ENCODE measurements around the gene PWWP2B. TPM values are rescaled to one million over a fixed set of nuclear protein-coding genes. Genes with fewer than 3 reads are reported as not detected.

Gene PWWP2B
- total and polyA plus RNA-seq, 9 of the 15 experiments (the other 6 are each of a cell fraction or from before 2014, with no cell fraction given) = 0.07 to 9.2 (median 1.6) TPM; not detected in 1

- intact Hi-C loops (cut with micrococcal nuclease) = no loop called here
- ATAC-seq = no peak
- no peak overlapping the region for H3K4me3 ChIP-seq
- H3K9me1 ChIP-seq (ENCODE audit: control insufficient read depth, insufficient read depth, low read length) = no peaks in the 10 kb centered on the region
- H3K4me2 ChIP-seq (ENCODE audit: insufficient read depth, low read length) = no peak overlapping the region
- no peaks in the 10 kb centered on the region for H3K27me3 ChIP-seq (ENCODE audit: control insufficient read depth in 2 of 2, insufficient read depth in 2 of 2, low read length in 2 of 2)
- no peak overlapping the region for H3K27ac ChIP-seq (ENCODE audit: extremely low read depth, low read depth, low read length)
- 69% methylated on average over 4 of the region's 9 CpGs for WGBS (ENCODE audit: insufficient coverage, low coverage, missing lambda C conversion rate)
- H4K20me1 ChIP-seq (replicated peaks; ENCODE audit: control insufficient read depth, insufficient read depth, low read length) = no peaks in the 10 kb centered on the region
- no peak overlapping the region; a peak in 1 of 4 replicates for H3K9ac ChIP-seq (ENCODE audit: insufficient read depth in 1 of 2, low read depth in 2 of 2, low read length in 2 of 2)
- peaks cover 18 to 43% of the 10 kb centered on the region in 2 experiments for H3K4me1 ChIP-seq (replicated peaks in 1 of 2; ENCODE audit: control insufficient read depth in 2 of 2, insufficient read depth in 2 of 2, low read length in 2 of 2)
- no peaks in the 10 kb centered on the region for H3K9me3 ChIP-seq (replicated peaks; ENCODE audit: control insufficient read depth, insufficient read depth, low read depth, low read length)
- in situ Hi-C loops (cut with MboI) = no loop called here
- no peak for FAIRE-seq
- no peak for DNase-seq (ENCODE audit: extremely low read depth in 1 of 4, low spot score in 3 of 4)
- no TSS peak for BruUV-seq (replicated peaks)
- no peaks in the 10 kb centered on the region; the same call in 2 of the 3 replicates for H3K79me2 ChIP-seq (ENCODE audit: control insufficient read depth, insufficient read depth, low read length)
- no peaks in the 10 kb centered on the region for H3K36me3 ChIP-seq (ENCODE audit: control insufficient read depth, insufficient read depth, low read length)
- POLR2A ChIA-PET = no interaction called here
- CTCF ChIA-PET (ENCODE audit: low intra/inter-chr PET ratio) = no interaction called here
- H2AFZ ChIP-seq (ENCODE audit: low read depth, low read length) = no peak overlapping the region
- no peak for TF ChIP-seq ASH1L (IDR thresholded peaks at IDR 0.05; ENCODE audit: borderline replicate concordance, low read depth, partially characterized antibody)
- no peak for TF ChIP-seq XRCC5 (IDR thresholded peaks at IDR 0.05; ENCODE audit: low read depth, low read length)
- no peak for TF ChIP-seq ARID3A (IDR thresholded peaks at IDR 0.05; ENCODE audit: borderline replicate concordance, low read depth, low read length)
- no peak for TF ChIP-seq HNRNPH1 (optimal IDR thresholded peaks at IDR 0.05; ENCODE audit: low read depth, low read length)
- no peak for TF ChIP-seq DNMT1 (IDR thresholded peaks at IDR 0.05)
- no peak for TF ChIP-seq RBM17 (IDR thresholded peaks at IDR 0.05; ENCODE audit: borderline replicate concordance, low read depth, low read length)
- TF ChIP-seq FOXA3 (CRISPR knock-in tag; conservative IDR thresholded peaks at IDR 0.05 in 1 of 2, IDR thresholded peaks at IDR 0.05 in 1 of 2) = no peak
- TF ChIP-seq THAP12 (CRISPR knock-in tag; IDR thresholded peaks at IDR 0.05) = no peak
- no peak for TF ChIP-seq GTF2F1 (IDR thresholded peaks at IDR 0.05; ENCODE audit: low read depth, low read length)
- no peak for TF ChIP-seq POLR2H (tag; IDR thresholded peaks at IDR 0.05; ENCODE audit: low read depth)
- TF ChIP-seq RFX1 (IDR thresholded peaks at IDR 0.05) = no peak
- TF ChIP-seq SFPQ (IDR thresholded peaks at IDR 0.05; ENCODE audit: low read depth, low read length) = no peak
- TF ChIP-seq HEY1 (CRISPR knock-in tag; IDR thresholded peaks at IDR 0.05; ENCODE audit: borderline replicate concordance) = no peak
- TF ChIP-seq MCM3 (IDR thresholded peaks at IDR 0.05) = no peak
- TF ChIP-seq E2F5 (CRISPR knock-in tag; IDR thresholded peaks at IDR 0.05) = no peak
- no peak for TF ChIP-seq FOXK1 (CRISPR knock-in tag; IDR thresholded peaks at IDR 0.05; ENCODE audit: borderline replicate concordance)
These were observed 28.8 kb downstream of the PWWP2B start for GRCh38 chr10:132425757-132426155.

Data from K562 (cell line).